ENCODE measurements around the gene PODXL2. TPM values are rescaled to one million over a fixed set of nuclear protein-coding genes. Genes with fewer than 3 reads are reported as not detected.

The PODXL2 gene
- total and polyA plus RNA-seq, 2 of the 8 experiments (the other 6 are each of a cell fraction or from before 2014, with no cell fraction given) = 27.6 to 31.6 TPM

- Histone ChIP-seq H3K4ac (replicated peaks; ENCODE audit: insufficient read length, low read depth, low read length) (no peak overlapping the region), H2AK5ac (ENCODE audit: low read depth, low read length) (no peak overlapping the region), H3K27me3 (replicated peaks in 1 of 4; ENCODE audit: control insufficient read depth in 3 of 4, extremely low read depth in 1 of 4, insufficient read depth in 3 of 4, low read length in 3 of 4) (no peaks in the 10 kb centered on the region), H4K20me1 (replicated peaks in 1 of 2; ENCODE audit: control insufficient read depth in 1 of 2, insufficient read depth in 2 of 2, low read length in 2 of 2) (no peaks in the 10 kb centered on the region), H3K36me3 (ENCODE audit: control insufficient read depth in 2 of 4, insufficient read depth in 4 of 4, low read length in 3 of 4) (peaks cover 0 to 3% (median 0%) of the 10 kb centered on the region in 4 experiments; a peak in 3 of 8 replicates), H3K23me2 (ENCODE audit: low read depth, low read length) (no peaks in the 10 kb centered on the region), H3K79me2 (ENCODE audit: control insufficient read depth in 1 of 2, insufficient read depth in 2 of 2, low read length in 2 of 2) (no peaks in the 10 kb centered on the region), H2BK15ac (ENCODE audit: low read length) (no peak overlapping the region), H3K23ac (ENCODE audit: insufficient read length) (no peak overlapping the region), H3K4me2 (ENCODE audit: insufficient read depth in 1 of 2, low read depth in 2 of 2, low read length in 2 of 2) (no peak overlapping the region), H2BK20ac (ENCODE audit: low read length) (no peak overlapping the region), H2AFZ (ENCODE audit: low read length) (no peak overlapping the region), H3K27ac (ENCODE audit: low read depth, low read length) (no peak overlapping the region), H3K18ac (ENCODE audit: extremely low read depth, low read length) (no peak overlapping the region), H2BK5ac (ENCODE audit: low read depth, low read length) (no peak overlapping the region), H3K9me3 (ENCODE audit: insufficient read depth in 2 of 2, low read depth in 1 of 2, low read length in 1 of 2) (no peaks in the 10 kb centered on the region), H2BK120ac (replicated peaks; ENCODE audit: low read depth, low read length) (no peak overlapping the region), H3K79me1 (ENCODE audit: low read depth, low read length) (no peaks in the 10 kb centered on the region), H4K8ac (ENCODE audit: extremely low read depth, insufficient read depth, low read length) (no peak overlapping the region), H3K9ac (replicated peaks in 1 of 4; ENCODE audit: extremely low read depth in 1 of 4, low read depth in 3 of 4, low read length in 3 of 4) (no peak overlapping the region), H4K5ac (ENCODE audit: insufficient read length, low read depth, low read length) (no peak overlapping the region), H3K14ac (ENCODE audit: insufficient read length) (no peak overlapping the region), H3K56ac (replicated peaks; ENCODE audit: insufficient read length, low read depth, low read length) (no peak overlapping the region), H4K91ac (replicated peaks; ENCODE audit: insufficient read length, low read length) (no peak overlapping the region), H3K4me1 (replicated peaks in 1 of 4; ENCODE audit: control insufficient read depth in 3 of 4, insufficient read depth in 4 of 4, low read length in 3 of 4) (peaks cover 0 to under 1% (median under 1%) of the 10 kb centered on the region in 4 experiments; a peak in 2 of 7 replicates), H3K4me3 (ENCODE audit: extremely low read depth in 1 of 4, insufficient read depth in 2 of 4, low read depth in 3 of 4, low read length in 4 of 4) (no peak overlapping the region), H2BK12ac (ENCODE audit: low read depth, low read length) (no peak overlapping the region)
- DNase-seq (ENCODE audit: low read depth in 1 of 2, low spot score in 2 of 2) (no peak), FAIRE-seq (no peak)
- ChIA-PET POLR2A (ENCODE audit: partially characterized antibody) (no interaction called here), CTCF (ENCODE audit: partially characterized antibody) (interaction anchor here (0.9 kb wide), 2 partner anchors 11 to 225 kb away, joined by 3 read pairs; no protein-coding TSS in a partner anchor)
- TF ChIP-seq SAP30 (IDR thresholded peaks at IDR 0.05; ENCODE audit: insufficient read depth, insufficient replicate concordance, low read length) = no peak
- 83% methylated on average over 2 of the region's 2 CpGs; no CpG with 5 or more reads in 1 of the 2 experiments for WGBS, 2 experiments (ENCODE audit: extremely low coverage in 1 of 2, insufficient coverage in 1 of 2, insufficient read length in 1 of 2, insufficient replicate concordance in 2 of 2, low coverage in 1 of 2, low lambda C conversion rate in 2 of 2, missing lambda C conversion rate in 1 of 2)
Observed at GRCh38 chr3:127666676-127667075, 37.7 kb downstream of the PODXL2 start.

All from H1 (cell line).